ENCODE results near the gene CD300LF. TPM values are rescaled to one million over a fixed set of nuclear protein-coding genes. Genes with fewer than 3 reads are reported as not detected.

Gene CD300LF
- total RNA-seq, 1 experiment from 2014 or later, result not detected

- no peak for TF ChIP-seq FOSL1 (IDR thresholded peaks at IDR 0.05; ENCODE audit: low read depth)
- TF ChIP-seq CEBPB (IDR thresholded peaks at IDR 0.05; ENCODE audit: low read depth), result no peak
- TF ChIP-seq YY1 (IDR thresholded peaks at IDR 0.05; ENCODE audit: extremely low read depth, insufficient replicate concordance, low read depth, low read length), result no peak
- no peak for TF ChIP-seq MAX (IDR thresholded peaks at IDR 0.05)
- TF ChIP-seq ATF3 (IDR thresholded peaks at IDR 0.05), result no peak
- no peak for TF ChIP-seq EGR1 (IDR thresholded peaks at IDR 0.05; ENCODE audit: low read depth)
- no peak for TF ChIP-seq JUND (IDR thresholded peaks at IDR 0.05)
- TF ChIP-seq POLR2AphosphoS5 (IDR thresholded peaks at IDR 0.05; ENCODE audit: low read depth, low read length), result no peak
Measured at GRCh38 chr17:74722782-74723181, 10.1 kb upstream of the CD300LF start (continued).

GRCh38 chr17:74720506-74720905 lies 7.8 kb upstream of the CD300LF start:
- H3K9ac ChIP-seq (ENCODE audit: low read length), result no peak overlapping the region
- H3K4me2 ChIP-seq (ENCODE audit: low read length), result no peak overlapping the region
- intact Hi-C loops (cut with micrococcal nuclease), result no loop called here
- ChIA-PET POLR2A (no interaction called here), RAD21 (ENCODE audit: low non-redundant PET in 1 of 2, low total read pairs in 2 of 2, uncharacterized antibody in 2 of 2, unreplicated experiment in 2 of 2) (no interaction called here), CTCF (interaction anchor here (2.1 kb wide), 1 partner anchor 17 kb away, joined by 7 read pairs; the partner anchor contains the start of gene RAB37)
- H3K4me3 ChIP-seq (replicated peaks in 1 of 2; ENCODE audit: low read depth in 1 of 2, low read length in 2 of 2), result no peak overlapping the region
- peaks cover 17% of the 10 kb centered on the region; the same call in 1 of the 2 replicates for H3K27me3 ChIP-seq (ENCODE audit: insufficient read depth, low read length)
- no TSS peak for BruUV-seq (replicated peaks)
- no peak for TF ChIP-seq YY1 (IDR thresholded peaks at IDR 0.05; ENCODE audit: extremely low read depth, insufficient replicate concordance, low read depth, low read length)
- TF ChIP-seq SP1 (IDR thresholded peaks at IDR 0.05; ENCODE audit: low read depth), result no peak
- no peak for TF ChIP-seq CBX3 (IDR thresholded peaks at IDR 0.05; ENCODE audit: low read depth)
- no peak for TF ChIP-seq ZNF274 (IDR thresholded peaks at IDR 0.05; ENCODE audit: low read depth, low read length)
- no peak for TF ChIP-seq ZFX (IDR thresholded peaks at IDR 0.05)
- no peak for TF ChIP-seq RAD21 (IDR thresholded peaks at IDR 0.05; ENCODE audit: low read depth)
- TF ChIP-seq CEBPB (IDR thresholded peaks at IDR 0.05; ENCODE audit: low read depth), result no peak
- TF ChIP-seq POLR2AphosphoS5 (IDR thresholded peaks at IDR 0.05; ENCODE audit: low read depth, low read length), result no peak
- no peak for TF ChIP-seq ELF1 (IDR thresholded peaks at IDR 0.05; ENCODE audit: borderline replicate concordance, low read depth)
- no peak overlapping the region for H3K27ac ChIP-seq (ENCODE audit: low read depth, low read length)
- no peak for ATAC-seq
- H3K36me3 ChIP-seq (ENCODE audit: control insufficient read depth in 1 of 2, insufficient read depth in 2 of 2, low read length in 2 of 2), result no peaks in the 10 kb centered on the region
- no peaks in the 10 kb centered on the region for H3K9me3 ChIP-seq (ENCODE audit: control insufficient read depth in 1 of 2, insufficient read depth in 1 of 2, low read depth in 1 of 2, low read length in 2 of 2)
- H3K9me2 ChIP-seq (ENCODE audit: insufficient read depth), result no peaks in the 10 kb centered on the region
- no peaks in the 10 kb centered on the region for H4K20me1 ChIP-seq (ENCODE audit: insufficient read depth)
- H3K79me2 ChIP-seq (ENCODE audit: insufficient read depth, low read length), result no peaks in the 10 kb centered on the region
- DNase-seq (ENCODE audit: low read depth, low spot score), result no peak
- no peak overlapping the region for H2AFZ ChIP-seq (ENCODE audit: low read depth, low read length, poor library complexity, severe bottlenecking)
- no peaks in the 10 kb centered on the region for H3K4me1 ChIP-seq (ENCODE audit: control insufficient read depth in 1 of 2, insufficient read depth in 2 of 2, low read length in 2 of 2)
